ENCODE measurements around the gene SINHCAF.
"Not testable (repeated sequence)": the region's sequence is repeated elsewhere in the genome, so short reads cannot be mapped to it uniquely, and the experiment has no call there.

The SINHCAF gene

GRCh38 chr12:31259136-31259886 lies 66.6 kb downstream of the SINHCAF start:
- DNase-seq (ENCODE audit: low read depth), result no peak
- H3K4me3 ChIP-seq (ENCODE audit: low read depth, low read length), result no peak overlapping the region
- in situ Hi-C loops (cut with HindIII; ENCODE audit: low sequenced_read_pairs), result no loop called here
- TF ChIP-seq CTCF (IDR thresholded peaks at IDR 0.05; ENCODE audit: low read depth, low read length, missing control alignments), result no peak

- no peak for TF ChIP-seq CTCF (IDR thresholded peaks at IDR 0.05; ENCODE audit: low read depth, low read length, missing control alignments)
- DNase-seq (ENCODE audit: low read depth), result no peak
- no peak overlapping the region for H3K4me3 ChIP-seq (ENCODE audit: low read depth, low read length)
- in situ Hi-C loops (cut with HindIII; ENCODE audit: low sequenced_read_pairs), result no loop called here
Measured at GRCh38 chr12:31257784-31258183, 68.2 kb downstream of the SINHCAF start.

GRCh38 chr12:31251707-31252611 lies 74.0 kb downstream of the SINHCAF start:
- in situ Hi-C loops (cut with HindIII; ENCODE audit: low sequenced_read_pairs); DNase-seq (ENCODE audit: low read depth); H3K4me3 ChIP-seq (ENCODE audit: low read depth, low read length): not testable (repeated sequence)

GRCh38 chr12:31250179-31250578 lies 75.8 kb downstream of the SINHCAF start:
- in situ Hi-C loops (cut with HindIII; ENCODE audit: low sequenced_read_pairs), result no loop called here
- TF ChIP-seq CTCF (IDR thresholded peaks at IDR 0.05; ENCODE audit: low read depth, low read length, missing control alignments), result no peak
- no peak overlapping the region for H3K4me3 ChIP-seq (ENCODE audit: low read depth, low read length)
- no peak for DNase-seq (ENCODE audit: low read depth)

- DNase-seq (ENCODE audit: low read depth), result no peak
- in situ Hi-C loops (cut with HindIII; ENCODE audit: low sequenced_read_pairs), result no loop called here
- H3K4me3 ChIP-seq (ENCODE audit: low read depth, low read length), result no peak overlapping the region
- TF ChIP-seq CTCF (IDR thresholded peaks at IDR 0.05; ENCODE audit: low read depth, low read length, missing control alignments), result no peak
Measured at GRCh38 chr12:31249356-31249755, 76.6 kb downstream of the SINHCAF start.

GRCh38 chr12:31248815-31249214 lies 77.1 kb downstream of the SINHCAF start:
- no peak for DNase-seq (ENCODE audit: low read depth)
- TF ChIP-seq CTCF (IDR thresholded peaks at IDR 0.05; ENCODE audit: low read depth, low read length, missing control alignments), result no peak
- in situ Hi-C loops (cut with HindIII; ENCODE audit: low sequenced_read_pairs), result no loop called here
- no peak overlapping the region for H3K4me3 ChIP-seq (ENCODE audit: low read depth, low read length)

GRCh38 chr12:31248337-31248736 lies 77.6 kb downstream of the SINHCAF start:
- DNase-seq (ENCODE audit: low read depth), result no peak
- no peak overlapping the region for H3K4me3 ChIP-seq (ENCODE audit: low read depth, low read length)
- in situ Hi-C loops (cut with HindIII; ENCODE audit: low sequenced_read_pairs), result no loop called here
- no peak for TF ChIP-seq CTCF (IDR thresholded peaks at IDR 0.05; ENCODE audit: low read depth, low read length, missing control alignments)

All from astrocyte of the cerebellum (primary cell).